Astrocyte of the spinal cord (primary cell): ENCODE data around the gene KDM6A.
"Not testable (repeated sequence)": the region's sequence is repeated elsewhere in the genome, so short reads cannot be mapped to it uniquely, and the experiment has no call there.

Source experiments
- DNase-seq: peaks from one replicate; pipeline ENCODE4 v3.0.0; 2011; ENCODE audit warnings: low read depth, low spot score
- H3K4me3 ChIP-seq: 2 replicates; pipeline ENCODE4 v1.5.1; 2011; ENCODE audit warnings: low read depth, mild to moderate bottlenecking, low read length, moderate library complexity
- CTCF ChIP-seq: IDR thresholded peaks from 2 replicates; pipeline ENCODE4 v1.5.1; 2012; ENCODE audit warnings: low read depth, mild to moderate bottlenecking, low read length, inconsistent platforms
- in situ Hi-C: cut with HindIII; loops from 2 replicates; pipeline ENCODE4 v1.10.0; 2017; ENCODE audit warnings: low sequenced_read_pairs

Gene KDM6A

GRCh38 chrX:44844204-44844603, 28.8 kb upstream of the KDM6A start:
- H3K4me3 ChIP-seq: no peak overlapping the region
- in situ Hi-C loops: no loop called here
- DNase-seq: no peak
- TF ChIP-seq CTCF: no peak

GRCh38 chrX:44850891-44851290, 22.1 kb upstream of the KDM6A start:
- DNase-seq, H3K4me3 ChIP-seq, in situ Hi-C loops: not testable (repeated sequence)

GRCh38 chrX:44871114-44871645, 1.8 kb upstream of the KDM6A start:
- TF ChIP-seq CTCF: no peak
- no peak for DNase-seq
- in situ Hi-C loops: no loop called here
- H3K4me3 ChIP-seq: peak overlapping the region; percentile 93

GRCh38 chrX:44871931-44872820, 812 bp upstream of the KDM6A start:
- in situ Hi-C loops: no loop called here
- DNase-seq: peak; percentile 40
- TF ChIP-seq CTCF: no peak
- H3K4me3 ChIP-seq: peak overlapping the region; percentile 93

- TF ChIP-seq CTCF: no peak
- DNase-seq: peak; percentile 75
- H3K4me3 ChIP-seq: peak overlapping the region; percentile 93
- in situ Hi-C loops: no loop called here
These were observed 658 bp downstream of the KDM6A start for GRCh38 chrX:44873415-44874276.

GRCh38 chrX:44874420-44875184, 1.6 kb downstream of the KDM6A start:
- in situ Hi-C loops: no loop called here
- TF ChIP-seq CTCF: no peak
- peak overlapping the region; percentile 93 for H3K4me3 ChIP-seq
- peak; percentile 57 for DNase-seq
